ENCODE results near the gene PYCR2.

PYCR2 gene

DNA sequence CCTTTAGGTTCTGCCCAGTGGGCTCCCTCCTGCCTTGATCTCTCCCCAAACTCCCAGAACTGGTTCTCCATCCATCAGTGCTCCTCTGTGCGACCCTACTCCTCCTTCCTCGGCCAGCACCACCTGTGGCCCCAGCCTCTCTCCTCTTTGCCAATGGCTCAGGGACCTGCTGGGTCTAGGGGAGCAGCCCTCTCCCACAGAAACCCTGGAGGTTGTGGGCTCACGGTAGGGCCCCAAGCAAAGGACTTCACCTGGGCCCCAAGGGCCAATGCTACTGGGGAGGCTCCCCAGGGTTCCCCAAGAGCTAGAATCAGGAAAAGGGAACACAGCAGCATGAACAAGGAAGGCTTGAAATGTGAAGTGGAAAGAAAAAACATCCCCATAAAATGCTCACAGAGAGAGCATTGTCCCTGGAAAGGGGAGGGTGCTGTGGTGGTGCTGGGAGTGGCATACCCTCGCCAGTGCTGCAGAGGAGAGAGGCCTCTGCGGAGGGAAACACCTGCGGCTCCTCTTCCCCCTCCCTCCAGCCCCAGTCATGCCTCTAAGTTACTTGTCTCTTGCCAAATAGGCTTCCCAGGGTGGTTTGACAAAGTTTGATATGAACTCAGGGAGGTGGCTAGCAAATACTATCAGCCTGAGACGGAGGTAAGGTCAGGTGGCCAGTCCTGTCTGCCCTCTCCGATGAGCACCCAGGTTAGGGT lies 44.4 kb downstream of the PYCR2 start:
- peak overlapping the region; percentile 93 for H3K4me3 ChIP-seq (ENCODE audit: insufficient read depth, low read depth, low read length, poor library complexity, severe bottlenecking)
- DNase-seq = no peak
- peak overlapping the region; percentile 87 for H3K27ac ChIP-seq (ENCODE audit: insufficient read depth, low read length, poor library complexity, severe bottlenecking)
- H3K4me1 ChIP-seq (ENCODE audit: control insufficient read depth, insufficient read depth, low read length, poor library complexity, severe bottlenecking) = peaks cover 64% of the 10 kb centered on the region
- no peaks in the 10 kb centered on the region for H3K27me3 ChIP-seq (replicated peaks; ENCODE audit: control insufficient read depth, insufficient read depth, low read length, poor library complexity, severe bottlenecking)
- H3K36me3 ChIP-seq (ENCODE audit: control insufficient read depth, insufficient read depth, low read length) = peaks cover 31% of the 10 kb centered on the region
- H3K9me3 ChIP-seq (ENCODE audit: control insufficient read depth, low read length) = no peaks in the 10 kb centered on the region

DNA sequence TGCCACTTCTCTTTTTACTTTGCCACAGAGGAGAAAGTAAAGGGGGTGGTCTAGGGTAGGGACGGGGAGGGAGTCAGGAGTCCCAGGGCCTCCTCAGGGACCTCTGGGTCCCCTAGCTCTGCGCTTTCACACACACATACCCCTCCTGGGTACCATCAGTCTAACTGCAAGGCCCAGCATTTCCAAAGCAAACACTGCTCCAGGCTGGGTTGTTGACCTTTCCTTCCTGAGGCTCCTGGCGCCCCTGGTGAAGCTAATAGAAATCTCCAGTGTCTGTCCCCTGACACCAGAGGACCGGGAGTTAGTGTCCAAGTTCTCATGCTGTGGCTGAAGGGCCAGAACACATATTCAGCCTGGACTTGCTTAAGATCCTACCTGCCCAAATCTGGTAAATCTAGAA lies 45.8 kb downstream of the PYCR2 start:
- no peak for DNase-seq
- no peak overlapping the region for H3K4me3 ChIP-seq (ENCODE audit: insufficient read depth, low read depth, low read length, poor library complexity, severe bottlenecking)
- H3K9me3 ChIP-seq (ENCODE audit: control insufficient read depth, low read length) = no peaks in the 10 kb centered on the region
- no peaks in the 10 kb centered on the region for H3K27me3 ChIP-seq (replicated peaks; ENCODE audit: control insufficient read depth, insufficient read depth, low read length, poor library complexity, severe bottlenecking)
- peaks cover 62% of the 10 kb centered on the region for H3K4me1 ChIP-seq (ENCODE audit: control insufficient read depth, insufficient read depth, low read length, poor library complexity, severe bottlenecking)
- H3K27ac ChIP-seq (ENCODE audit: insufficient read depth, low read length, poor library complexity, severe bottlenecking) = peak overlapping the region; percentile 50
- peaks cover 45% of the 10 kb centered on the region for H3K36me3 ChIP-seq (ENCODE audit: control insufficient read depth, insufficient read depth, low read length)

- Histone ChIP-seq H3K27me3 (replicated peaks; ENCODE audit: control insufficient read depth, insufficient read depth, low read length, poor library complexity, severe bottlenecking) (no peaks in the 10 kb centered on the region), H3K4me3 (ENCODE audit: insufficient read depth, low read depth, low read length, poor library complexity, severe bottlenecking) (no peak overlapping the region), H3K27ac (ENCODE audit: insufficient read depth, low read length, poor library complexity, severe bottlenecking) (peak overlapping the region; percentile 50), H3K9me3 (ENCODE audit: control insufficient read depth, low read length) (no peaks in the 10 kb centered on the region), H3K36me3 (ENCODE audit: control insufficient read depth, insufficient read depth, low read length) (peaks cover 52% of the 10 kb centered on the region), H3K4me1 (ENCODE audit: control insufficient read depth, insufficient read depth, low read length, poor library complexity, severe bottlenecking) (peaks cover 64% of the 10 kb centered on the region)
- no peak for DNase-seq
These were observed 46.5 kb downstream of the PYCR2 start for GRCh38 chr1:225877580-225877979.

DNA sequence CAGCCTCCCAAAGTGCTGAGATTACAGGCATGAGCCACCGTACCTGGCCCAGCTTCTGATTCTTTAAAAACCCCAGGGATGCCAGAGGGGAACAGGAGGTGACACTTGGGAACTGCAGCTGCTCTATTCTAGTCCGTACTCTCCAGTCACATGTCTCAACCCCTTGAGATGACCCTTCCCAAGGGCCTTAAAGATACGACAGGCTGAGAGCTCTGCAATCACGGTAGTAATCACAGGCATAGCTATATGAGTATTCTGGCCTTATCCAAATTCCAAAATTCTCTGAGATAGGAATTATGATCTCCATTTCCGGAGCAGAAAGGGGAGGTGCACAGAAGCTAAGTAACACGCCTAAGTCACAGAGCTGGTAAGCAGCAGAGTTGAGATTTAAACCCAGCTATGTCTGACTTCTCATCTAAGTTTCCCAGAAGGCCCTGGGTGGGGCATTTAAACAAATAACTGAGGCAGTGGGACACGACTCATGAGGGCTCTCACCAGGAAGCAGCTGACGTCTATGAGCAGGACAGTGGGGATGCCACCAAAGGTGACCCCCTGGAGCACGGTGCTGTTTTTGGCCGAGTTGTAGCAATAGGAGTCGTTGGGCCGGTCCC lies 47.0 kb downstream of the PYCR2 start:
- Histone ChIP-seq H3K27ac (ENCODE audit: insufficient read depth, low read length, poor library complexity, severe bottlenecking) (no peak overlapping the region), H3K4me1 (ENCODE audit: control insufficient read depth, insufficient read depth, low read length, poor library complexity, severe bottlenecking) (peaks cover 64% of the 10 kb centered on the region), H3K27me3 (replicated peaks; ENCODE audit: control insufficient read depth, insufficient read depth, low read length, poor library complexity, severe bottlenecking) (no peaks in the 10 kb centered on the region), H3K9me3 (ENCODE audit: control insufficient read depth, low read length) (no peaks in the 10 kb centered on the region), H3K36me3 (ENCODE audit: control insufficient read depth, insufficient read depth, low read length) (peaks cover 57% of the 10 kb centered on the region), H3K4me3 (ENCODE audit: insufficient read depth, low read depth, low read length, poor library complexity, severe bottlenecking) (no peak overlapping the region)
- no peak for DNase-seq

DNA sequence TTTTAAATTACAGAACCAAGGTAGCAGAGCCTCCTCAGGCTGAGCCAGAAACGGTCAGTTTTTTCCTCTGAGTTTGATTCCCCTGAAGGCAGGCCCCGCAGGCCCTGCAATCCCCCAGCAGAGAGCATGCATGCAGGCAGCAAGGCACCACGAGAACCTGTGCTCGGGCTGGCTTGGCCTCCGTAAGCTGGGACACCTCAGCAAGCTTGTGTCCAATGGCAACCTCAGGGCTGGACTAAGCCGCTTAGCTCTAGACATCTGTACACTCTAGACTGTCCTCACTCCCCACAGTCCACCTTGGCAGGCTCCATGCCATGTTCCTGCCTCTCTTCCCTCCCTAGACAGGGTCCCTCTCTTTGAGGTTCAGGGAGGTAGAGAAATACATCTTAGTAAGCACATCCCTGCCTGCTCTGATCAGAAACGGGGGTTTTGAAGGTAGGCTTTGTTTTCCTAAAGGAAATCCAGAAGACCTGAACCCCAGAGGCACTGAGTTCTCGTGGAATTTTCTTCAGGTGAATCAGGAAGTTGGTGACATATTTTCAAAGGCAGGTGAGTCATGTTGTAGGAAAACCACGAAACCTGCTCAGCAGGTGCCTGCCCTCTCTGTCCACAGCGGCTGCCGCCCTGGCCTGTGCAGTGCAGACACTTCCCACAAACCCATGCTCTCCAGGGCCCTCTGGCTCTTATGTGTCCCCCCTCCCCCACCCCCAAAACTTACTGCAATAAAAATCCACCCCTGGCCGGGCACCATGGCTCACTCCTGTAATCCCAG lies 48.8 kb downstream of the PYCR2 start:
- peaks cover 56% of the 10 kb centered on the region for H3K4me1 ChIP-seq (ENCODE audit: control insufficient read depth, insufficient read depth, low read length, poor library complexity, severe bottlenecking)

DNA sequence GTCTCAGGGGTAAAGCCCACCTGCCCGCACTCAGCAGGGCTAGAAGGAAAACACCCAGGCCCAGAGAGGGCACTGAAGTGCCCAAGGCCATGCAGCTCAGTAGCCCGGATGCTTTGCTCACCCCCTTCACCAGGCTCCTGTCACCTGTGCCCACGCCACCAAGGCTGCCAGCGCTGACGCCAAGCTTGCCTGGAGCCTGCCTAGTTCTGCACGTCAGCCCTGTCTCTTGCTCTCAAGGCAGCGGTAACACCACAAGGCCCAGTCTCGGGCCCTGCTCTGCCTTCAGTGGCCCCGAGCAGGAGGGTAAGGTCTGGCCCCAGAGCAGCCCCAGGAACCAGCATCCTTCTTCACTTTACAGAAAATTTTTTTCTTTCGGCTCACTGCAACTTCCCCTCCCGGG lies 49.6 kb downstream of the PYCR2 start:
- Histone ChIP-seq H3K4me3 (ENCODE audit: insufficient read depth, low read depth, low read length, poor library complexity, severe bottlenecking) (no peak overlapping the region), H3K27ac (ENCODE audit: insufficient read depth, low read length, poor library complexity, severe bottlenecking) (no peak overlapping the region), H3K36me3 (ENCODE audit: control insufficient read depth, insufficient read depth, low read length) (peaks cover 82% of the 10 kb centered on the region), H3K4me1 (ENCODE audit: control insufficient read depth, insufficient read depth, low read length, poor library complexity, severe bottlenecking) (peaks cover 48% of the 10 kb centered on the region), H3K9me3 (ENCODE audit: control insufficient read depth, low read length) (no peaks in the 10 kb centered on the region), H3K27me3 (replicated peaks; ENCODE audit: control insufficient read depth, insufficient read depth, low read length, poor library complexity, severe bottlenecking) (no peaks in the 10 kb centered on the region)
- no peak for DNase-seq

More for the DNA sequence above, 48.8 kb downstream of the PYCR2 start:
- no peaks in the 10 kb centered on the region for H3K27me3 ChIP-seq (replicated peaks; ENCODE audit: control insufficient read depth, insufficient read depth, low read length, poor library complexity, severe bottlenecking)
- peaks cover 75% of the 10 kb centered on the region for H3K36me3 ChIP-seq (ENCODE audit: control insufficient read depth, insufficient read depth, low read length)
- H3K9me3 ChIP-seq (ENCODE audit: control insufficient read depth, low read length) = no peaks in the 10 kb centered on the region
- H3K27ac ChIP-seq (ENCODE audit: insufficient read depth, low read length, poor library complexity, severe bottlenecking) = peak overlapping the region; percentile 19
- H3K4me3 ChIP-seq (ENCODE audit: insufficient read depth, low read depth, low read length, poor library complexity, severe bottlenecking) = no peak overlapping the region
- DNase-seq = no peak

DNA sequence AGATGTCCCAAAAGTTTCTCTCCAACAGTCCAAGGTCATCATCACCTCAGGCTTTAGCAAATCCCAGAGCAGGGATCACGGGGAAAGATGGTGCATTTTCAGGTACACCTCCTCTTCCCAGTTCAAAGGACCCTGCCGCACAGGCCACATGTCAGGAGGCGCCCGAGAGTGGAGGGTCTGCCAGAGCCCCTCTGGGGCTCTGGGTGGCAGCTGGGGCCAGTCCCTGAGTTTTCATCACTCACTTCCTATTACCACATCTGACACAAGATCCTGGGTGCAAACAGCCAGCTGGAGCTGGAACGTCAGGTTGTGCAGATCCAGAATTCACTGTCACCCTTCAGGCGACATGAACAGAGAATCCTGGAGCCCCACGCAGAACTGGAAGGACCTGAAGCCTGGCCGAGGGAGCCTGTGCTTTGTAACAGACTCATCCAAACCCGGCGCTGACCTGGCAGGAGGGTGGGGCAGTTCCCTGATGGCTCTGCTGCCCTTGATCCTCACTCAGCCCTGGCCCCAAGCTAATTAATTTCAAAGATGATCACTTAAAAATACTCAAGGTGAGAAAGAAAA lies 50.7 kb downstream of the PYCR2 start:
- Histone ChIP-seq H3K4me3 (ENCODE audit: insufficient read depth, low read depth, low read length, poor library complexity, severe bottlenecking) (no peak overlapping the region), H3K4me1 (ENCODE audit: control insufficient read depth, insufficient read depth, low read length, poor library complexity, severe bottlenecking) (peaks cover 43% of the 10 kb centered on the region), H3K27ac (ENCODE audit: insufficient read depth, low read length, poor library complexity, severe bottlenecking) (no peak overlapping the region), H3K27me3 (replicated peaks; ENCODE audit: control insufficient read depth, insufficient read depth, low read length, poor library complexity, severe bottlenecking) (no peaks in the 10 kb centered on the region), H3K9me3 (ENCODE audit: control insufficient read depth, low read length) (no peaks in the 10 kb centered on the region), H3K36me3 (ENCODE audit: control insufficient read depth, insufficient read depth, low read length) (peaks cover 90% of the 10 kb centered on the region)
- DNase-seq = no peak

DNA sequence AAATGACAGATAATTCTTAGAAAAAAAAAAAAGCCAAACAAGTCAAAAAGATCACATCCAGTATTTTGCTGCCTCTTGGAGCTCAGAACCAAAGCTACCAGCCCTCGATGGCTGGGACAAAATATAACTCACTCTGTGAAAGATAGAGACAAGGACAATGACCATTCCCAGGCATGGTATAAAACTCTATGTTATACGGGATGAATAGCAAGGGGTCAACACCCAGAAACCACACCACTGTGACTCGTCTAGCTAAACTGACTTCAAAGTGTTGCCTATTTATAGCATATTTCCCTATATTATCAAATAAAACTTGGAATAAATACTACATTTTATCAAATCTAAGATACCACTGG lies 52.0 kb downstream of the PYCR2 start:
- Histone ChIP-seq H3K27ac (ENCODE audit: insufficient read depth, low read length, poor library complexity, severe bottlenecking) (no peak overlapping the region), H3K36me3 (ENCODE audit: control insufficient read depth, insufficient read depth, low read length) (peaks cover 89% of the 10 kb centered on the region), H3K27me3 (replicated peaks; ENCODE audit: control insufficient read depth, insufficient read depth, low read length, poor library complexity, severe bottlenecking) (no peaks in the 10 kb centered on the region), H3K4me3 (ENCODE audit: insufficient read depth, low read depth, low read length, poor library complexity, severe bottlenecking) (no peak overlapping the region), H3K4me1 (ENCODE audit: control insufficient read depth, insufficient read depth, low read length, poor library complexity, severe bottlenecking) (peaks cover 39% of the 10 kb centered on the region), H3K9me3 (ENCODE audit: control insufficient read depth, low read length) (no peaks in the 10 kb centered on the region)
- DNase-seq = no peak

DNA sequence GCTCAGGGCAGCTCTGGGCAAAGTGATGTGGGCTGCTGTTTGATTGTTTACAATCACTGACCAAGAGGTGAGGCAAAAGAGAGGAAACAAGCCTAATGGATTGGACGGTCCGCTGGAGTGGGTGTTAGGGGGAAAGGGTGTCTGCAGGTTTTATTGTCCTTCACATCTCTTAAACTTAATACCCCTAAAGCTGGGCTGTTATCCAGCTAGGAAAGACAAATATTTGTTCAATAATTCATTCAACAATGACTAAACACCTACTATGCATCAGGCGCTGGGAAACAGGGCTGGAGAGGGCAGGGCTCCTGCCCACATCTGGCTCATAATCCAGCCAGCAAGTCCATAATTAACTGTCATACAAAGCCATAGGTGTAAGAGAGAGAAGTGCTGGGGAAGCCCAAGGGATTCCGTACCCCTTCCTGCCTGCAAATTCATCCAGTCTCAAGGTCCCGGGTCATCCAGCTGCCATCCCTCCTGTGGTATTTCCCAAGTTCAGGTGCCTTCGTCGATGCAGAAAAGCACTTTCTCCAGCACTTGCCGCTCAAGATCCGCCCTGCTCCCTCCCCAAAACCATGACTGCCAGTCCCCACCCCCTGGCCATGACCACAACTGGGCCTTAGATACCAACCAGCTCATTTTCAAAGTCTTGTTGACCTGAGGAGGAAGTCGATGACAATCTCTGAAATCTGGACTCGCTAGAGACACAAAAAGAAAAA lies 52.5 kb downstream of the PYCR2 start:
- Histone ChIP-seq H3K9me3 (ENCODE audit: control insufficient read depth, low read length) (no peaks in the 10 kb centered on the region), H3K4me3 (ENCODE audit: insufficient read depth, low read depth, low read length, poor library complexity, severe bottlenecking) (no peak overlapping the region), H3K27ac (ENCODE audit: insufficient read depth, low read length, poor library complexity, severe bottlenecking) (peak overlapping the region; percentile 2), H3K36me3 (ENCODE audit: control insufficient read depth, insufficient read depth, low read length) (peaks cover 90% of the 10 kb centered on the region), H3K27me3 (replicated peaks; ENCODE audit: control insufficient read depth, insufficient read depth, low read length, poor library complexity, severe bottlenecking) (no peaks in the 10 kb centered on the region), H3K4me1 (ENCODE audit: control insufficient read depth, insufficient read depth, low read length, poor library complexity, severe bottlenecking) (peaks cover 39% of the 10 kb centered on the region)
- DNase-seq = no peak
